ENCODE measurements around the gene PRKAB1.

The PRKAB1 gene

DNA sequence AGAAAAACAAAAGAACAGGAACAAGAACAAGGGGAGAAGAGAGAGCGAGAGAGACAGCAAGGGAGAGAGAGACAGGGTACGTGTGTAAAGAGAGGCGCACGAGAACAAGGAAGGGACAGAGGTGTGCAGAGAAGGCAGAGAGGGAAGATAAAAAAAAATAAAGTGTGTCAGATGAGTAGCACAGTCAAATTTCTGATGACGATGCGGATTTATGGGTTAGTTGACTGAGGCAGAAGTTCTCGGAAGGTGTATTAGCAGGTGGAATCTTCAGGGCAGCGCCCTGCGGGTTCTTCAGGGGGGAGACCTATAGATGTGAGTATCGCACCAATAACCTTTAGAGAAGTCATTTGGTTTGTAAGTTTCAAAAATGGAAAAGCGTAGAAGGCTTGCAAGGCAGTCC lies 44.8 kb downstream of the PRKAB1 start:
- DNase-seq (ENCODE audit: low read depth): no peak

DNA sequence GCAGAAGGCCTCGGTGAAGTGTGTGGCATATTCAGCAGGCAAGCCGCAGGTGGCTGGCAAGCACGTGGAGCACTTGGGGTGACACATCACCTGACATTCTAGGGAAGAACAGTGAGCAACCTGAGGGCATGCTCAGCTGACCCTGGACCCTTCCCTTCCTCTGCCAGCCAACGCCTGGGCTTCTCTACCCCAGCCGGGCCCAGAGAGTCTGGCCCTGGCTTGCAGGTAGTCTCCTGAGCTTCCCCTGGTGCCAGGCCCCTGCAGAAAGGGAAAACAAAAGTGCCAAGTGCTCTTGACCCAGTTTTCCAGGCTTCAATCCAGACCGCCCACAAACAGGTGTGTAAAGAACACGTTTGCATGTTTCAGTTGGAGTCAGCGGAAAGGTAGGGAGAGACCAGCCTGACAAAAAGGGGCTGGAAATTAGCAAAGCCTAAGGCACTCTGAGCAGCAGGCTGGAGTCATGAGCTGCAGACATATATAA lies 45.7 kb downstream of the PRKAB1 start:
- DNase-seq (ENCODE audit: low read depth): no peak

DNA sequence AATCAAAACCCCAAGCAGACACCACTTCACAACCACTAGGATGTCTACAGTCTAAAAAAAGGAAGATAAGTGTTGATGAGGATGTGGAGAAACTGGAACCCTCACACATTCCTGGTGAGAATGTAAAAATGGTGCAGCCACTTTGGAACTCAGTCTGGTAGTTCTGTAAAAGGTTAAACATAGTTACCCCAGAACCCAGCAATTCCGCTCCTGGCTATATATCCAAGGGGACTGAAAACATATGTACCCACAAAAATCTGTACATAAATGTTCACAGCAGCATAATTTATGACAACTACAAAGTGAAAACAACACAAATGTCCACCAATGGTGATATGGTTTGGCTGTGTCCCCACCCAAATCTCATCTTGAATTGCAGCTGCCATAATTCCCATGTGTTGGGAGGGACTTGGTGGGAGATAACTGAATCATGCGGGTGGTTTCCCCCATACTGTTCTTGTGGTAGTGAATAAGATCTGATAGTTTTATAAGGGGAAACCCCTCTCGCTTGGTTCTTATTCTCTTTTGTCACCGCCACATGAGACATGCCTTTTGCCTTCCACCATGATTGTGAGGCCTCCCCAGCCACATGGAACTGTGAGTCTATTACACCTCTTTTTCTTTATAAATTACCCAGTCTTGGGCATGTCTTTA lies 46.8 kb downstream of the PRKAB1 start:
- DNase-seq (ENCODE audit: low read depth): no peak

DNA sequence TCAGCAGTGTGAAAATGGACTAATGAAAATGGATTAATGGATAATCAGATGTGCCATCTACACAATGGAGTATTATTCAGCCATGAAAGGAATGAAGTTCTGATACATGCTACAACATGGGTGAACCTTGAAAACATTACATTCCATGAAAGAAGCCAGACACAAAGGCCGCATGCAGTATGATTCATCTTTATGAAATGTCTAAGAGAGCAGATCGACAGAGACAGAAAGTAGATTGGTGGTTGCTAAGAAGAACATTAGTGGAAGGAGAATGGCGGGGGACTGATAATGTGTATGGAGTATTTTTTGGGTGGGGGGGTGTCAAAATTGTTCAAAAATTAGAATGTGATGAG lies 47.3 kb downstream of the PRKAB1 start:
- DNase-seq (ENCODE audit: low read depth): no peak

DNA sequence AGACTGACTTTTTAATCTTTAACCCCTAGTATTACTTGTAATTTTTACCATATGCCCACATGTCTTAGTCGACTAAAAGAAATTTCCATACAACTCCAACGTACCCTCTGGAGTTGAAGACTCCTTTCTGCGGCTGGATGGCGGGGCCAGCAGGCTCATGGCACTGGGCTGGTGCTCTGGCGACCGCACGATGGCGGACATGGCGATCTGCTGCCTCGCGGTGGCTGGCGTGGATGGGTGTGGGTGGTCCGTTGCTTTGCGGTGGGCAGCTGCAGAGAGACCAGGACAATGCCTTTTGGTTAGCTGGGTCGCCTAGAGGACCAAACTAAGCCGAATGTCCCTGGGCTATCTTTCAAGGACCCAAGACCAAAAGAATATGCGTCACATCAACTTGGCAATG lies 50.2 kb downstream of the PRKAB1 start:
- DNase-seq (ENCODE audit: low read depth): no peak

DNA sequence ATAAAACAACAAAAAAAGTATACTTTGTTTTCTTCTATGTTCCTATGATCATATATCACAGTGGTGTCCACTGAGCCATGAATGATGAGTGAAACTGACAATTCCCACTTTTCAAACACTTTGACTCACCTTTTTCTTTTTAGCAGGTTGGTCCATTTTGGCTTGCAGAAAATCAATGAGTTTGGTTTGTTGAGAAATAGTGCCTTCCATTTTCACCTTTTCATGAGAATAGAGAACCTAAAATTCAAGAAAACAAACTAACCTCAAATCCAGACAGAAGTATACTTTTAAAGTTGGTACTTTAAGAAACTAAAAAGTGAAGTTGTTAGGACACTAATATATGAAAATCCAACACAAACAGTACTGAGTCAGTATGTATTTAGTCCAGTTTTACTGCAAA lies 52.4 kb downstream of the PRKAB1 start:
- no peak for DNase-seq (ENCODE audit: low read depth)

DNA sequence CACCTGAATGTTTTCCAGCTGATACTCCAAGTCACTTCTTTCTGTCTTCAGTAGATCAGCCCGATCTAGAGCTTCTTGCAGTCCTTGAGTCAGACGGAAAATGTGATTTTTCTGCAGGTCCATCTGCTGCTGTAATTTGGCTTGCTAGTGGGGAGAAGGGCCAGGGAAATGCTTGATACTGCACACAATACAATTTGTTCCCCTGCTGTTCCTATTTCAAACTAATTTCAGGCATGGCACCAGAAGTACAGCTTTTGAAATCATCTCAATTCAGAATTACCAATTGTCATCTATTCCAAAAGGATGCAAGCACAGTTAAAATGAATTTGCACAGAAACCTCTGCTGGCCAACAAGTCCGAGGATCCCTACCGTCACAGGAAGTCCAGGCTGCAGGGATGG lies 53.4 kb downstream of the PRKAB1 start:
- no peak for DNase-seq (ENCODE audit: low read depth)

DNA sequence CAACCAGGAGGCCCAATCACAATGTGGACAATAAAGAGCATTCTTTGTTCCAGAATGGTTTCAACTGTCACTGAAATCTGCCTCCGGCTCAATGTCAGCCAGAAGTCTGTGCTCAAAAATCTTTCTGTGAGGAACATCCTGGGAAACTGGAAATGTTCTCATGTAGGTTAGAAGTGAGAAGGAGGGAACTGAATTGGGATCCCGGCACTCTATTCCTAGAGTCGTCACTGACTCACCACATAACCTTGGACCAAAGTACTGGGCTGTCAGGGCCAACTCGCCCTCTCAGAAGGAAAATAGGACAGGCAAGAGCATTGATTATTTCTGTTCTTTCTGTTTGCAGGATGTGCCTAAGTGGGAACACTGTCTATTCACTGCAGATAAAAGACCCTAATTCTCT lies 57.6 kb downstream of the PRKAB1 start:
- no peak for DNase-seq (ENCODE audit: low read depth)

DNA sequence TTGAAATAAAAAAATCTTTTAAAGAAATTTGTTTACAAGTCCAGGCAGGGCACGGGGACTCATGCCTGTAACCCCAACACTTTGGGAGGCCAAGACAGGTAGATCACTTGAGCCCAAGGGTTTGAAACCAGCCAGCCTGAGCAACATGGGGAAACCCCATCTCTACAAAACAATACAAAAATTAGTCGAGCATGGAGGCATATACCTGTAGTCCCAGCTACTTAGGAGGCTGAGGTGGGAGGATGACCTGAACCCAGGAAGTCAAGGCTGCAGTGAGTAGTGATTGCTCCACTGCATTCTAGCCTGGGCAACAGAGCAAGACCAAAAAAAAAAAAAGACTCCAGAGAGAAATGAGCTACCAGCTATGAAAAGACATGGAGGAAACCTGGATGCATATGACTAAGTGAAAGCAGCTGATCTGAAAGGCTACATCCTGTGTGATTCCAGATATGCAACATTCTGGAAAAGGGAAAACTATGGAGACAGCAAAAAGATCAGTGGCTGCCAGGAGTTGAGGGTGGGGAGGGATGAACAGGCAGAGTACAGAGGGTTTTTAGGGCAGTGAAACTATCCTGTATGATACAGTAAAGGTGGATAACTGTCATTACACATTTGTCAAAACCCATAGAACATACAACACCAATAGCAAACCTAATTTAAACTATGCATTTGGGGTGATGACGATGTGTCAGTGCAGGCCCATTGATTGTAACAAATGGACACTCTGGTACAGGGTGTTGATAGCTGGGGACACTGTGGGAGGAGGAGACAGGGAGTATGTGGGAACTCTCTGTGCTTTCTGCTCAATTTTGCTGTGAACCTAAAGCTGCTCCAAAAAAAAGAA lies 59.9 kb downstream of the PRKAB1 start:
- DNase-seq (ENCODE audit: low read depth): no peak

DNA sequence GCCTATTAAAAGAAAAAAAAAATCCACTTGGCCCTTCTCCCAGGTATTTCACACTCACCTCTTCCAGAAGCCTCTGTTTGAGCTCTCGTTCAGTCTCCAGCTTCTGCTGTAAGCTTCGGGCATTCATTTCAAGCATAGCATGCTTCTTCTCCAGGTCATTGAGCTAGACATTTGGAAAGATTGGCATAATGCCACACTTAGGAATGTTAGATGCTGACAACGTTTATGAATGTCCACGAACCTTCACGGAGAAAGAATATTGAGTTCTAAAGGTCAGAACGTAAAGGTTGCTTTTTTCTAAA lies 60.5 kb downstream of the PRKAB1 start:
- no peak for DNase-seq (ENCODE audit: low read depth)

DNA sequence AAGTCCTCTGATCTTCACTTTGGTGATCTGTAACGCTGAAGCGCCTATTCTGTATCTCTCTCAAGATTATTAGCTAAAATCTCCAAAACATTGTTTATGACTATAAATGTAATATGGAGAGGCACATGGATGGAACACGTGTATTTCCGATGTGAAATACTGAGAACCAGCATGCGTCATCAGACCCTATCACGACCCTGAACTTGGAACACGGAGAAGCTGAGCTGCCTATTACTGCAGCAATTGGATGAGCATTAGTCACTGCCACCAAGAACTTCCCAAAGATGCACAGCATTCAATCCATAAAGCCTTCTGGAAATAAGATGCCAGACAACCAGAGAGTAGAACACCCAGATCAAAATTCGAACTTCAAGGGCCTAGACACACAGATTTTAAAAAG lies 61.9 kb downstream of the PRKAB1 start:
- no peak for DNase-seq (ENCODE audit: low read depth)

DNA sequence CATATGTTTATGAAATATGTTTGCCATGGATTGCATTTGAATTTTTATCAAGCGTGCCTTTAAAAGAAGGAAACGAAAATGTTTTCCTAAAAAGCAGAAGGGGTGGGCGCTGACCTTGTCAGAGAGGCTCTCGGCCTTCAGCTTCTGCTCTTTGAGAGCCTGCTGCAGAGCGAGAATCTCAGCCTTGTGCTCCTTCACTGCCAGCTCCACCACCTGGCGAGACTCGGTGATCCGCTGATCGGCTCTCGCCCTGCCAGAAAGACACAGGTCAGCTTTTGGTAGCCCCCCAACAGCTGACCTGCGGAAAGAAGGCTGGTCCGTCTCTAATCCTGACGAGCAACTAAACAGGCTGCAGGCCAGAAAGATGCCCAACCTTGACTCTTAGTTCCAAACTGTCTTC lies 62.4 kb downstream of the PRKAB1 start:
- no peak for DNase-seq (ENCODE audit: low read depth)
